D341Med (cell line): ENCODE data around the gene CABLES1.
A peak's percentile ranks its signal among the peaks of the same experiment; 100 is the strongest.
"Not testable (repeated sequence)": the region's sequence is repeated elsewhere in the genome, so short reads cannot be mapped to it uniquely, and the experiment has no call there.

Experiments used
- DNase-seq: peaks from one replicate; pipeline ENCODE4 v3.0.0; 2012; ENCODE audit warnings: low spot score

Gene CABLES1, protein sequence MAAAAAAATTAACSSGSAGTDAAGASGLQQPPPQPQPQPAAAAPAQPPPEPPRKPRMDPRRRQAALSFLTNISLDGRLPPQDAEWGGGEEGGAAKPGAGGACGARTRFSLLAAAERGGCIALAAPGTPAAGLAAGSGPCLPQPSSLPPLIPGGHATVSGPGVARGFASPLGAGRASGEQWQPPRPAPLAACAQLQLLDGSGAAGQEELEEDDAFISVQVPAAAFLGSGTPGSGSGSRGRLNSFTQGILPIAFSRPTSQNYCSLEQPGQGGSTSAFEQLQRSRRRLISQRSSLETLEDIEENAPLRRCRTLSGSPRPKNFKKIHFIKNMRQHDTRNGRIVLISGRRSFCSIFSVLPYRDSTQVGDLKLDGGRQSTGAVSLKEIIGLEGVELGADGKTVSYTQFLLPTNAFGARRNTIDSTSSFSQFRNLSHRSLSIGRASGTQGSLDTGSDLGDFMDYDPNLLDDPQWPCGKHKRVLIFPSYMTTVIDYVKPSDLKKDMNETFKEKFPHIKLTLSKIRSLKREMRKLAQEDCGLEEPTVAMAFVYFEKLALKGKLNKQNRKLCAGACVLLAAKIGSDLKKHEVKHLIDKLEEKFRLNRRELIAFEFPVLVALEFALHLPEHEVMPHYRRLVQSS

GRCh38 chr18:23134780-23135549 lies at the start of gene CABLES1:
Gene CABLES1, plus strand, starts transcription at chr18:23135485. Its CDS starts 278 bp downstream, at chr18:23135763.
- DNase-seq = no peak

DNA sequence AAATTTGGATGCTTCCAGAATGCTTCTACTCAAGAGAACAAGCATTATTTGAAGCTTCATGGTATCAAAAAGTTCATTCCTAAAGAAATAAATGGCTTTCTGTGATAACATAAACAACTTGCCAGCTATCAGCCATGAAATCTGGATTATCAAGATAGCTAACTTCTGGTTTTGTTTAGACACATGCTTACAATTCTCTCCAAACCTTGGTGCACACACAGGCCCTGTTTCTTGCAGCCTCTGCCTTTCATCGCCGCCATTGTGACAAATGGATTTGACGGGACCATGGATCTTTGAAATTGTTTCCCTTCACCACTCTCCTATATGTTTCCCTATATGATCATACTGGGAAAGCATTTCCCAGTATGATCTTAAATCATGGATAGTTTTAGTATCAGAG lies 47.9 kb upstream of the CABLES1 start:
- no peak for DNase-seq

GRCh38 chr18:23088310-23088709 lies 47.0 kb upstream of the CABLES1 start:
- no peak for DNase-seq

- DNase-seq = not testable (repeated sequence)
Observed at GRCh38 chr18:23091017-23091993, 44.0 kb upstream of the CABLES1 start.

DNA sequence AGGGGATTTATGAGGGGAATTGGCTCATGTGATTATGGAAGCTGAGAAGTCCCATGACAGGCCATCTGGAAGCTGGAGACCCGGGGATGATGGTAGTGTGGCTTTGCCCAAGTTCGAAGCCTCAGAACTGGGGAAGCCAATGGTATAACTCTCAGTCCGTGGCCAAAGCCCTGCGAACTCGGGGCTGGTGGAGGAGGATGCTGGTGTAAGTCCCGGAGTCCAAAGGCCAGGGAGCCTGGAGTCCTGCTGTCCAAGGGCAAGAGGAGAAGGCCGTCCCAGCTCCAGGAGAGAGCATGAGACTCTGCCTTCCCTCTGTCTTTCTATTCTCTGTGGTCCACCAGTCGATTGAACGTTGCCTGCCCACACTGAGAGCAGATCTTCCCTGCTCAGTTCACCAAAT lies 43.2 kb upstream of the CABLES1 start:
- no peak for DNase-seq

GRCh38 chr18:23093130-23093529 lies 42.2 kb upstream of the CABLES1 start:
- not testable (repeated sequence) for DNase-seq

GRCh38 chr18:23093772-23094171 lies 41.5 kb upstream of the CABLES1 start:
- no peak for DNase-seq

GRCh38 chr18:23094411-23095190 lies 40.7 kb upstream of the CABLES1 start:
- DNase-seq = peak; percentile 73

GRCh38 chr18:23095463-23095862 lies 39.8 kb upstream of the CABLES1 start:
- DNase-seq = no peak

DNA sequence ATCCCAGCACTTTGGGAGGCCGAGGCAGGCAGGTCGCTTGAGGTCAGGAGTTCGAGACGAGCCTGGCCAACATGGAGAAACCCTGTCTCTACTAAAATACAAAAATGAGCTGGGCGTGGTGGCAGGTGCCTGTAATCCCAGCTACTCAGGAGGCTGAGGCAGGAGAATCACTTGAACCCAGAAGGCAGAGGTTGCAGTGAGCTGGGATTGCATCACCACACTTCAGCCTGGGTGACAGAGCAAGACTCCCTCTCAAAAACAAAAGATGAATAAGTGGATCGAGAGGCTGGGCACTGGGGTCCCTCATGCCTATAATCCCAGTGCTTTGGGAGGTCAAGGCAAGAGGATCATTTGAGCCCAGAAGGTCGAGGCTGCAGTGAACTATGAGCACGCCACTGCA lies 38.3 kb upstream of the CABLES1 start:
- DNase-seq = not testable (repeated sequence)

GRCh38 chr18:23099621-23100020 lies 35.7 kb upstream of the CABLES1 start:
- no peak for DNase-seq

DNA sequence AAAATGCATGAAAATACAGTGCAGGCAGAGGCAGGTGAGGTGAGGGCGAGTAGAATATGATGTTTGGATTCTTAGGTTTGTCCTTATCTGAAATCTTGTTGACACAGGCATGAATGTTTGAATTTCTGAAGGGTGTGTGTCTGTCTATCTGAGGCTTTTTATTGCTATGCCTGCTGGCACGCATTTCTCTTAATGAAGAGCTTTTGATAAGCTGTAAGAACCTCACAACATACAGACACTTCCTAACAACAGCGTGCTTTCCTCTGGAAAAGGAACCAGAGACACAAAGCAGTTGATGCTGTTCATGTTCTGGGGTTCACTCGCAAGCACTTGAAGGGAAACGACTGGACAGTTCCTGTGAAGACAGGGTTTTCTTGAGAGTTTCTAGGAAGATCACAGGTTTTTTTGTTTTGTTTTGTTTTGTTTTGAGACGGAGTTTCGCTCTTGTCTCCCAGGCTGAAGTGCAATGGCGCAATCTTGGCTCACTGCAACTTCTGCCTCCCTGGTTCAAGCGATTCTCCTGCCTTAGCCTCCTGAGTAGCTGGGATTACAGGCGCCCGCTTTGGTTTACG lies 33.3 kb upstream of the CABLES1 start:
- DNase-seq = no peak

DNA sequence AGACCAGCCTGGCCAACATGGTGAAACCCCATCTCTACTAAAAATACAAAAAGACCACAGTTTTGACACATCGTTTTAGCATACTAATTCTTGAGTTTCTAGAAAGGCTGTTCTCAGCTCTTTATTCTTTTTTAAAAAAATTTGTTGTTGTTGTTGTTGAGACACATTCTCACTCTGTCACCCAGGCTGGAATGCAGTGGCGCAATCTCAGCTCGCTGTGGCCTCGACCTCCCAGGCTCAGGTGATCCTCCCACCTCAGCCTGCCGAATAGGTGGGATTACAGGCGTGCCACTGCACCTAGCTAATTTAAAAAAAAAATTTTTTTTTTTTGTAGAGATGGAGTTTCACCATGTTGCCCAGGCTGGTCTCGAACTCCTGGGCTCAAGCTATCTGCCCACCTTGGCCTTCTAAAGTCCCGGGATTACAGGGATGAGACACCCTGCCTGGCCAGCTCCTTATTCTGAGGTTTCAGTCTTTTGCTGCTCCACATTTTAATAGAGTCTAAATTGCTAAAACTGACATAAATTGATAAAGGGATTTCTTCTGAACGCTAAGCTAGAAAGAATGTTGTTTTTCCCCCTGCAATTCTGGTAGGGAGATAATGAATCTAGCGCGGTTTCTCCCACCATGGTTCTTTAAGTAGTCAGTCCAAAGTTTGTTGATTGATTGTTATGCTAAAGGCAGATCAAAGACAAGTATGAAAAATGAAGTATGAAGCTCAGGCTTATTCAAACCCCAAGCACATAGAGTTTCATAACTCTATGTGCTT lies 32.6 kb upstream of the CABLES1 start:
- DNase-seq = no peak

DNA sequence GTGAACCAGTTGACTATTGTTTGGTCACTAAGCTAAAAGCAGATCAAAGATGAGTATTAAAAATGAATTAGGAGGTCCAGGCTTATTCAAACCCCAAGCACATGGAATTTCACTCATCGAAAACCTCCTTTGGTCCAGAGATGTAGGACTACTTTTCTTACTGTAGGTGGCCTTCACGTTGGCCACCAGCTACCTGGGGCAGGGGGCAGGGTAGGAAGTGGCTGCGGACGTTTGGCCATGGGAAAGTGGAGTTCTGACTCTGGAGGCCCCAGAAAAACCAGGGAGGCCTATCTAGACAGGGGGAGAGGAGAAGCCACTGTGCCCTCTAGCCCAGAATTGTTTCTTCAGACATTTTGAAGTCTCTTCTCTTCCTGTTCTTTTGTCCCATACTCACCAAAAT lies 31.8 kb upstream of the CABLES1 start:
- no peak for DNase-seq

- no peak for DNase-seq
Observed at GRCh38 chr18:23105030-23105429, 30.3 kb upstream of the CABLES1 start.

GRCh38 chr18:23105581-23106219 lies 29.6 kb upstream of the CABLES1 start:
- no peak for DNase-seq

DNA sequence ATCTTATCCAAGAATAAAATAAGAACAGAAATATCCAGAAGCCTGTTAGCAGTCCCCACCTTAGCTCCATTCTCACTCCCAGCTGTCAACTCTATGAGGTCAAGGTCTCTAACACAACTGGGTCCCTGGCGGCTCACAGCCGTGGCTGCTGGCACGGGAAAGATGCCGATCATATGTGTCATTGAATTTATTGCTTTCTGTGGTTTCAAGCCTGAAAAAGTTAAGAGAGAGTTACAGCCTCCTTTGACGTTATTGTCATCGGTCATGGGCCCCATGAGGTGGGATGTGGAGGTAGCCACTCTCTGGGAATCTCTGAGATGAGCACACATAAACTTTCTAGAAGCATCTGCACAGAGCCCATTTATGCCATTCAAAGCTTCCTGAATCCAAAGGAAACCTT lies 28.7 kb upstream of the CABLES1 start:
- DNase-seq = no peak

- DNase-seq = no peak
Observed at GRCh38 chr18:23107718-23108117, 27.6 kb upstream of the CABLES1 start.

DNA sequence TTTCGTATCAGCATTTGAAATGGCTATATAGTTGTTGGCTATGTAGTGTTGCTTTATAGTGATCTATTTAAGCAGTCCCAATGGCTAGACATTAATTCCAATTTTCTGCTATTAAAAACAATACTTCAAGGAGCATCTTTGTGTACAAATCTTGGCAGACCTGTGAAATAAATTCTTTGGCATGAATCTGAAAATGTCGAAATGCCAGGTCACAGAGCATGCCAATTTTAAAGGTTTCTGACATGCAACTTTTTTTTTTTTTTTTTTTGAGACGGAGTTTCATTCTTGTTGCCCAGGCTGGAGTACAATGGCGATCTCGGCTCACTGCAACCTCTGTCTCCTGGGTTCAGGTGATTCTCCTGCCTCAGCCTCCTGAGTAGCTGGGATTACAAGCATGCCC lies 26.8 kb upstream of the CABLES1 start:
- DNase-seq = no peak
